Lower lobe of right lung (tissue), 2 donors: ENCODE measurements around the gene ACYP2. TPM values are rescaled to one million over a fixed set of nuclear protein-coding genes. Genes with fewer than 3 reads are reported as not detected.
A peak's percentile ranks its signal among the peaks of the same experiment; 100 is the strongest.

Experiments used
- ATAC-seq, 2 donors: fragments of 200-7000 bp; cut with Tn5 transposase; one replicate each; pipeline ENCODE4 v1.9.1; 2020 to 2022; ENCODE audit warnings: mild to moderate bottlenecking in 2 of 2, moderate library complexity in 2 of 2
- DNase-seq: peaks from one replicate; pipeline ENCODE4 v3.0.0-alpha.2; 2020
- H3K27ac ChIP-seq: fragments of 200-600 bp; one replicate; pipeline ENCODE4 v1.8.0; 2022
- H3K27me3 ChIP-seq: fragments of 200-600 bp; one replicate; pipeline ENCODE4 v1.8.0; 2022; ENCODE audit warnings: low read depth
- H3K36me3 ChIP-seq: fragments of 200-600 bp; one replicate; pipeline ENCODE4 v1.8.0; 2022; ENCODE audit warnings: mild to moderate bottlenecking
- H3K4me1 ChIP-seq: fragments of 200-600 bp; one replicate; pipeline ENCODE4 v1.8.0; 2022
- H3K4me3 ChIP-seq: fragments of 200-600 bp; one replicate; pipeline ENCODE4 v1.8.0; 2022; ENCODE audit warnings: mild to moderate bottlenecking
- H3K9me3 ChIP-seq: fragments of 200-600 bp; one replicate; pipeline ENCODE4 v1.8.0; 2022
- CTCF ChIP-seq: fragments of 200-600 bp; IDR thresholded peaks from one replicate; pipeline ENCODE4 v1.8.0; 2022; ENCODE audit warnings: antibody characterized with exemption, mild to moderate bottlenecking
- intact Hi-C: fragments of 100-400 bp; cut with DNase I; formaldehyde crosslinking; loops from one replicate; pipeline ENCODE4 v1.11.0; 2022
- total RNA-seq: library from RNA; stranded (reverse); fragmentation: NEBNext Ultra II Directional; extraction: Animal tissue kit (Norgen Biotek cat#: 25700); gene quantifications from one replicate; pipeline ENCODE4 v1.2.1, GENCODE V29; 2021
- donor health status: DM: no; HTN: yes; CAD: no; lungs with severe emphysema.

ACYP2 gene
- total RNA-seq, 1 donor from 2014 or later: 15.3 TPM

- peak in 1 of 2 donors; percentile 65 for ATAC-seq
- TF ChIP-seq CTCF: no peak
- Histone ChIP-seq H3K9me3 (peaks cover 9% of the 10 kb centered on the region), H3K4me3 (no peak overlapping the region), H3K36me3 (no peaks in the 10 kb centered on the region), H3K27ac (no peak overlapping the region), H3K4me1 (peaks cover 16% of the 10 kb centered on the region), H3K27me3 (no peaks in the 10 kb centered on the region)
- DNase-seq: no peak
- intact Hi-C loops: no loop called here
Measured at GRCh38 chr2:54212456-54212855, 97.0 kb downstream of the ACYP2 start.

GRCh38 chr2:54213082-54213481 is 97.7 kb downstream of the ACYP2 start:
- intact Hi-C loops: no loop called here
- H3K9me3 ChIP-seq: peaks cover 9% of the 10 kb centered on the region
- ATAC-seq (no peak), DNase-seq (no peak)
- no peaks in the 10 kb centered on the region for H3K27me3 ChIP-seq
- H3K4me1 ChIP-seq: peaks cover 10% of the 10 kb centered on the region
- H3K27ac ChIP-seq: no peak overlapping the region
- H3K4me3 ChIP-seq: no peak overlapping the region
- no peaks in the 10 kb centered on the region for H3K36me3 ChIP-seq
- TF ChIP-seq CTCF: no peak

- DNase-seq: no peak
- TF ChIP-seq CTCF: no peak
- intact Hi-C loops: no loop called here
- Histone ChIP-seq H3K27ac (no peak overlapping the region), H3K4me3 (no peak overlapping the region), H3K36me3 (no peaks in the 10 kb centered on the region), H3K9me3 (no peaks in the 10 kb centered on the region), H3K27me3 (no peaks in the 10 kb centered on the region), H3K4me1 (peaks cover 6% of the 10 kb centered on the region)
- no peak for ATAC-seq
Measured at GRCh38 chr2:54224997-54225396, 109.6 kb downstream of the ACYP2 start.

- TF ChIP-seq CTCF: no peak
- H3K27ac ChIP-seq: no peak overlapping the region
- no peak overlapping the region for H3K4me3 ChIP-seq
- no peaks in the 10 kb centered on the region for H3K36me3 ChIP-seq
- no peaks in the 10 kb centered on the region for H3K9me3 ChIP-seq
- no peak for DNase-seq
- intact Hi-C loops: no loop called here
- no peak for ATAC-seq
- H3K4me1 ChIP-seq: peaks cover 6% of the 10 kb centered on the region
- no peaks in the 10 kb centered on the region for H3K27me3 ChIP-seq
Measured at GRCh38 chr2:54226260-54226659, 110.8 kb downstream of the ACYP2 start.

DNA sequence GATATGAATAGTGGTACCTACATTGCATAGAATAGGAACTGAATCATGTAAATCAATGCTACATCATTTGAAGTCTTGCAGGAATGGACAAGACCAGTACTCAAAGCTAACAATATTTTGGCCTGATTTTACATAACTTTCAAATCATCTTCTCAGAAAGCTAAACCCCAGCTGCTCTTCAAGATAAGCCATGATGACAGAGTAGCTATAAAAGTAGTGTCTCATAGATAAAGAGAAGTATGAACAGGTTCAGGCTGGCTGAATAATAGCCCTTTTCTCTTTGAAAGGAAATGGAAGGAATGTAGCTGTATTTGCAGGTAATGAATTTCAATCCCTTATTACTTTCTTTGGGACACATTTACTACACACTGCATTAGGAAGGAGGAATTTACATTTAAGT is 112.4 kb downstream of the ACYP2 start:
- Histone ChIP-seq H3K27me3 (no peaks in the 10 kb centered on the region), H3K36me3 (no peaks in the 10 kb centered on the region), H3K4me1 (peaks cover 6% of the 10 kb centered on the region), H3K4me3 (no peak overlapping the region), H3K9me3 (no peaks in the 10 kb centered on the region), H3K27ac (no peak overlapping the region)
- ATAC-seq (no peak), DNase-seq (no peak)
- intact Hi-C loops: no loop called here
- no peak for TF ChIP-seq CTCF

- H3K27ac ChIP-seq: no peak overlapping the region
- DNase-seq (no peak), ATAC-seq (no peak)
- no peaks in the 10 kb centered on the region for H3K9me3 ChIP-seq
- no peaks in the 10 kb centered on the region for H3K27me3 ChIP-seq
- peaks cover 6% of the 10 kb centered on the region for H3K4me1 ChIP-seq
- intact Hi-C loops: no loop called here
- H3K36me3 ChIP-seq: no peaks in the 10 kb centered on the region
- no peak for TF ChIP-seq CTCF
- no peak overlapping the region for H3K4me3 ChIP-seq
Measured at GRCh38 chr2:54228945-54229344, 113.5 kb downstream of the ACYP2 start.
